Activated CD4-positive, alpha-beta T cell treated with anti-CD3 and anti-CD28 coated beads, Interleukin-2, amount 50 U/mL, for 24 hours (primary cell): ENCODE results near the gene PAPPA2.

Experiments used
- DNase-seq, 2 donors: peaks; one replicate each; pipeline ENCODE4 v3.0.0-alpha.2; 2020; ENCODE audit warnings: low read depth in 1 of 2, low spot score in 1 of 2

Gene PAPPA2

GRCh38 chr1:176691251-176692228 is 228.6 kb downstream of the PAPPA2 start:
- DNase-seq = no peak

DNA sequence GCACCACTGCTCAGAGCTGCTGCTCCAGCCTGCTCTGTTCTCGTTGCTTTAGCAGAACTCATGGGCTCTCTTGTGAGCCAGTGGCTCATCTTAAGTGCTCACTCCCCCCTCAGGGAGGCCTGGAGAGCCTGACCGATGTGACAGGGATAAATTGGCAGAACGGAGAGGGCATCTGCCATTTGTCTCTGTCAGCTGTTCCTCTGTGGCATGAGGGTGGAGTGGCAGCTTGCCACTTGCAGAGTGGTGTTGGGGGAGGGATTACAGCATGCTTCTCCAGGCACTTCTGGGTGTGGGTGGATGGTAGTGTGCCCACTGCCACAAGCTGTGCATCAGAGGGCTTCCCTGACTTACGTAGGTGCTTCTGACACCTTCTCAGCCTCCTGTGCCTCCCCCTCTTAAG is 229.5 kb downstream of the PAPPA2 start:
- DNase-seq = no peak

GRCh38 chr1:176692988-176693696 is 230.2 kb downstream of the PAPPA2 start:
- DNase-seq = no peak

GRCh38 chr1:176693697-176694329 is 230.8 kb downstream of the PAPPA2 start:
- DNase-seq = no peak

- DNase-seq = no peak
Measured at GRCh38 chr1:176694713-176695112, 231.7 kb downstream of the PAPPA2 start.

DNA sequence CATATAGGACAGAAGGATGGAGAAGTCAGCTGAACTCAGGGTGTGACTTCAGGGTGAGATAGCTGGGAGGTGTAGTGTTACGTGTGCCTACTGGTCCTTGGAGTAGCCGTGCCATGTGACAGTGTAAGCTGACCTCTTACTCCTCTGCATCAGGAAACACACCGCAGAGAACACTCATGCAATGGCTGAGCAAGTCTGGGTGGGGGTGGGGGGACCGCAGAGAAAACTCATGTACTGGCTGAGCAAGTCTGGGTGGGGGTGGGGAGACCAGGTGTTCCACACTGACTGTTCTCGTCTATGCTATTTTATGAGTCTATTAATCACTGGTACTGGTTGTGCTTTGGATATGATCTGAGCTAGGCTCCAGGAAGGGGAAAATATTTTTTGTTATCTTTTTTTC is 233.1 kb downstream of the PAPPA2 start:
- no peak for DNase-seq

GRCh38 chr1:176696689-176697088 is 233.7 kb downstream of the PAPPA2 start:
- no peak for DNase-seq

DNA sequence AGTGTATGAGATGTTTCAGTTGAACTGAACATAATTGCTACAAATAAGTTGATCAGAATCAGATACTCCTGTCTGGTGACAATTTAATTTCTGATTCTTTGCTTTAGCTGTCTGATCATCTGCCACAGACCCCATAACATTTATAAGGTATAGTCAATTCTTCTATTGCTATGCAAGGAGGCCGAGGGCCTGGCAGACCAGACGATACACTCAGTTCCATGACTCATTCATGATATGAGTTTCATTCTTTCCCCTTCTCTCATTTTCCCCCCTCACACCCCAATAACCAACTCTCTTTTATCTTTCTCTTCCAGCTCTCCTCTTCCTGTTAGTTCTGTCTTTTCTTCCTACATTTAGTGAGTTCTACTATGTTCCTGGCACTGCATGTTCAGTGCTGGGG is 236.8 kb downstream of the PAPPA2 start:
- DNase-seq = no peak

- DNase-seq = no peak
Measured at GRCh38 chr1:176701151-176701866, 238.3 kb downstream of the PAPPA2 start.

DNA sequence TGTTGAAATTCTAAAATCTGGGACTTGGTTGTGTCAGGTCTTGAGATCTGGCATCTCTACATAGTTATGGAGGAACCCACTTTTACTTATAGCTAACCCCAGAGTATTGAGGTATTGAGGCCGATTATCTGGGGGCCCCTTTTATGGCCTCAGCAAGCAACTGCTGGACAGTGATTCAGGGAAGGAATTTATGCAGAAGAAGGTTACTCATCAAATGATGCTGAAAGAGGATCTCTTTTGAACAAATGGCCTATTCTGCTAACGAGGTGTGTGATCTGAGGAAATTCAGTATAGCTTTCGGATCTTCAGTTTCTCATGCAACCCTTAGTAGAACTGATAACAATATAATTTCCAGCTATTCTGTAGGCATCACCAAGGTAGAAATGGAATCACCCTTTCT is 239.9 kb downstream of the PAPPA2 start:
- DNase-seq = no peak

GRCh38 chr1:176705585-176705984 is 242.6 kb downstream of the PAPPA2 start:
- DNase-seq = no peak

GRCh38 chr1:176717066-176717750 is 254.2 kb downstream of the PAPPA2 start:
- DNase-seq = no peak

DNA sequence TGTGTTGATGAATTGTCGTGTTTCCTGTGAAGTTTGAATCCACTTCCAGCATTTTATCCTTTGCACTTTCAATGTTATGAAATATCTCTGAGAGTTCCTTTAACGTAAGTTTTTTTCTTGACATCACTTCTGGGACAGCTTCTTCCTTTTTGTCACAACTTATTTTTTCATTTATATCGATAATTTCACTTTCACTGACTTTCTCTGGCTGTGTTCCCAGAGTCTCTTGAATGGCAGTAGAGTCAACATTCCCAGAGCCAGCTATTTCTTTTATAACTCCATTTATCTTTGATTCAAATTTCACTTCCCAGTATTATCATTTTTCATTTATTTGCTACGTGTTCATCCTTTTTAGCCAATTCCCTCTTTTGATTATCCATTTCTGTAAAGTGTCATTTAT is 256.5 kb downstream of the PAPPA2 start:
- DNase-seq = no peak

GRCh38 chr1:176720838-176721237 is 257.9 kb downstream of the PAPPA2 start:
- DNase-seq = no peak

DNA sequence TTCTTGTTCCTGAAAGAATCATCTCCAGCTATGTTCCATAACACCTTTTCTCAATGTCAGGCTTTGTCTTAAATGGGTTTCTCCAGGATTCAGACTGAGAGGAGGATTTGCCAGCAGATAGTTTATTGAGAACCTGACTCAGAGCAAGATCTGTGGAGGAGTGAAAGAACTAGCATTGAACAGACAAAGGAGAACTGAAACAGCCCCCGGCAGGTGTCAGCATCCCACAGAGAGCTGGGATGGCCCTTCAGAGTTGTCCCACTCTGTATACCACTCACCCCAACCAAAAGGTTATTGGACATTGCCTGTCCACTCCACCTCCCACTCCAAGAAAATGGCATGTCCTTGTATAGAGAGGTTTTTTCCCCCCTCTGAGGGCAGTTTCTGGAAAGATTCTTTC is 270.7 kb downstream of the PAPPA2 start:
- no peak for DNase-seq

DNA sequence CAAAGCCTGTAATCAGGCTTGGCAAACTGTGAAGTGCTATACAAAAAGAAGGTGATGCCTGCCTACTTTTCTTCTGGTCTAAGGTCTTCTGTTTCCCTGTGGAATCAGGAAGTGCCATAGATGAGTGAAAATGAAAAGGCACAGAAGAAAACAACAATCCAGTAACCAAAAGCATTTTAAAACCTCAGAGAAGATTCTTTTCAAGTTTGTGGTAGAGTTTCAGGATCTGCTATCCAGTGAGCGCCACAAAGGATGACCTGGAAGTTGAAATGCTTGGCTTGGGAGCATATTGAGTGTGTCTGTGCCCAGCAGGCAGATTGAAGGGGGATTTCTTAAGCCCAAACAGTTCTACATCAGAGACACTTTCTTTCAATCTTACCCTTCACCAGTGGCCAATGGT is 272.2 kb downstream of the PAPPA2 start:
- no peak for DNase-seq

DNA sequence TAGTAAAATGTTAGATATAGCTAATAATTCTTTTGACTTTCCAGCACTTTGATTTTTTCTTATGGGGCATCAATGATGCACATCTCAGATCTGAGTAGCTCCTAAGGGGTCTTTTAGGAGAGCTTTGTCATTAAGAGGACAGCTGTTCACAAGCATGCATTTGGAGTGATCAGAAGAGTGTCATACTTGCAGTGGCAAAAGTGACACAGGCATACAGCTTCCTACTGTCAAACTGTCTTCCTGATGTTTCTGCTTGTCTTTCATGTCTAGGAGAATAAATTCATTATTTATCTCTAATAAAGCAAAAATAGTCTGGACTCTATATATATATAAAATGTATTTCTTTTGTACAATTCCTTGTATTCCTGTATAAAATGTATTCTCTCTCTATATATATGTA is 273.0 kb downstream of the PAPPA2 start:
- DNase-seq = no peak

DNA sequence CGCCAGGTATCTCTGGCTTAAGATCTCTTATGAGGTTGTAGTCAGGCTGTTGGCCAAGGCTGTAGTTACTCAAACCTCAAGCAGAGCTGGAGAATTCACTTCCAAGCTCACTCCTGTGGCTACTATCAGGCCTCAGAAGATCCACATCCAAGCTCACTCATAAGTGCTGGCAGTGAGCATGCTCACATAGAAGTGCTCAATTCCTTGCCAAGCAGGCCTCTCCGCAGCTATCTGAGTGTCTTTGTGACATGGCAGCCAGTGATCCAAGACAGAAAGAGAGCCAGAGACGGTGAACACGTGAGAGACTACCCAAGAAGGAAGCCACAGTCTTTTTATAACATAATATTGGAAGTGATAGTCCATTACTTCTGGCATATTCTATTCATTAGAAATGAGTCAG is 278.2 kb downstream of the PAPPA2 start:
- no peak for DNase-seq

- no peak for DNase-seq
Measured at GRCh38 chr1:176742322-176742721, 279.3 kb downstream of the PAPPA2 start.

DNA sequence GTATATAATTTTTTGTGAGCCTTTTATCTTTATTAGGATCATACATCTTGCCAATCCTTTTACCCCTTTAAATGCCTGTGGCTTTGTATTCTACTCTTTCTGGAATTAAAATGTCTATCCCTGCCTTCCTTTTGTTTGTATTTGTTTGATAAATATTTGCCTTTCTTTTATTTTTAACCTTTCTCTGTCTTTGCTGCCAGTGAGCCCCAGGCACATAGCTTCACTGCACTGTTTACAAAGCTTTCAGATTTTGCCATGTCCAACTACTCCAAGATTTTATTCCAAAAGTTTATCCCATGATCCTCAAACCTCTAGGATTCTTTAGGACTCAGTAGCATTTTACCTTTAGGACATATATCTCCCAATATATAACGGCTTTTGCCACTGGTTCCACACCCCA is 281.2 kb downstream of the PAPPA2 start:
- DNase-seq = no peak

DNA sequence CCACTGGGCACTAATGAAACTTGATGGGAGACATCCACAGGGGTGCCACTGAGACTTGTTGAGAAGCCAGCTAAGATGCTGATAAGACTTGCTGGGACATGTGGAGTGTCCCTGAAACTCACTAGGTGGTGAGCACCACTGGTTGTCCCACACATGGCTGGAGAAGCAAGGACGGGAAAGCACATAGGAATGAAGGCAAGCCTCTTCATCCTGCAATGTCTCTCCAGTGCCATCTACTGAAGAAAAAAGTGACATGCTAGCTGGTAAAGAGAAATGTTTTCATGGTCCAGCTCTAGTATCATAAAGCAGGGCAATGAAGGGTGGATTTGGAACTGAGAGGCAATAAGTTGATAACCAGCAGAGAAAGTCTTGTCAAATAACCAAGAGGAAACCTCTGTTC is 283.0 kb downstream of the PAPPA2 start:
- no peak for DNase-seq
